IMR-90 (cell line): ENCODE results near the gene ZNF599. TPM values are rescaled to one million over a fixed set of nuclear protein-coding genes. Genes with fewer than 3 reads are reported as not detected.
A peak's percentile ranks its signal among the peaks of the same experiment; 100 is the strongest.

Source experiments
- ATAC-seq: fragments of 200-7000 bp; cut with Tn5 transposase; 2 replicates; pipeline ENCODE4 v1.9.1; 2020; ENCODE audit warnings: low read depth, mild to moderate bottlenecking, moderate library complexity
- BruUV-seq: library from RNA; stranded (reverse); fragments of 400-500 nt; replicated peaks from 2 replicates; lab custom pipeline; 2021; lab: Mats Ljungman, UMichigan
- CTCF ChIA-PET: fragments of 300-600 bp; formaldehyde crosslinking; extraction: SDS; loops from one replicate; lab custom pipeline; 2021; ENCODE audit warnings: antibody characterized with exemption; lab: Yijun Ruan, JAX
- POLR2A ChIA-PET: fragments of 300-600 bp; sonication (Branson Sonifier 250); formaldehyde crosslinking; loops from one replicate; lab custom pipeline; 2022; ENCODE audit warnings: antibody characterized with exemption; ENCODE audit not compliant: unreplicated experiment; lab: Charles Lee
- DNase-seq: peaks from one replicate; pipeline ENCODE4 v3.0.0; 2013
- H2AFZ ChIP-seq: replicated peaks from 2 replicates; pipeline ENCODE3; 2013; ENCODE audit warnings: low read length, mild to moderate bottlenecking; ENCODE audit not compliant: poor library complexity
- H2AK5ac ChIP-seq: 2 replicates; pipeline ENCODE4 v1.6.1; 2013; ENCODE audit warnings: low read depth, low read length, inconsistent platforms
- H2AK9ac ChIP-seq: replicated peaks from 2 replicates; pipeline ENCODE3; 2013; ENCODE audit warnings: mild to moderate bottlenecking, low read depth, low read length, moderate library complexity; ENCODE audit not compliant: poor library complexity
- H2BK120ac ChIP-seq: 2 replicates; pipeline ENCODE4 v1.6.1; 2013; ENCODE audit warnings: low read depth, low read length, inconsistent platforms
- H2BK15ac ChIP-seq: 3 replicates; pipeline ENCODE4 v1.6.1; 2013; ENCODE audit warnings: low read depth, low read length, inconsistent platforms
- H2BK20ac ChIP-seq: 2 replicates; pipeline ENCODE4 v1.6.1; 2013; ENCODE audit warnings: low read depth, mild to moderate bottlenecking, inconsistent platforms, low read length, moderate library complexity
- H2BK5ac ChIP-seq: 2 replicates; pipeline ENCODE4 v1.6.1; 2013; ENCODE audit warnings: mild to moderate bottlenecking, low read depth, low read length, inconsistent platforms; ENCODE audit not compliant: poor library complexity, severe bottlenecking
- H3K14ac ChIP-seq: replicated peaks from 2 replicates; pipeline ENCODE4 v1.6.1; 2013; ENCODE audit warnings: low read depth, low read length, inconsistent platforms
- H3K18ac ChIP-seq: 2 replicates; pipeline ENCODE4 v1.6.1; 2013; ENCODE audit warnings: low read depth, low read length, control low read depth
- H3K23ac ChIP-seq: 2 replicates; pipeline ENCODE4 v1.6.1; 2013; ENCODE audit warnings: low read depth, low read length, inconsistent platforms
- H3K27ac ChIP-seq: 2 replicates; pipeline ENCODE4 v1.5.1; 2013; ENCODE audit warnings: mild to moderate bottlenecking, control low read depth, low read length; ENCODE audit not compliant: insufficient read depth
- H3K27me3 ChIP-seq: 2 replicates; pipeline ENCODE4 v1.6.1; 2013; ENCODE audit warnings: low read length; ENCODE audit not compliant: control insufficient read depth, insufficient read depth
- H3K36me3 ChIP-seq: 2 replicates; pipeline ENCODE4 v1.6.1; 2013; ENCODE audit warnings: low read length, mixed read lengths; ENCODE audit not compliant: control insufficient read depth, insufficient read depth
- H3K4ac ChIP-seq: 2 replicates; pipeline ENCODE4 v1.6.1; 2013; ENCODE audit warnings: low read depth, low read length, inconsistent platforms
- H3K4me1 ChIP-seq: 2 replicates; pipeline ENCODE4 v1.6.1; 2013; ENCODE audit warnings: low read length, mixed read lengths; ENCODE audit not compliant: control insufficient read depth, insufficient read depth
- H3K4me2 ChIP-seq: 2 replicates; pipeline ENCODE4 v1.6.1; 2013; ENCODE audit warnings: low read depth, mild to moderate bottlenecking, control low read depth, low read length, moderate library complexity
- H3K4me3 ChIP-seq: 2 replicates; pipeline ENCODE4 v1.5.1; 2013; ENCODE audit warnings: low read depth, mild to moderate bottlenecking, control low read depth, low read length, moderate library complexity; ENCODE audit not compliant: insufficient read depth
- H3K56ac ChIP-seq: 2 replicates; pipeline ENCODE4 v1.6.1; 2013; ENCODE audit warnings: low read length, inconsistent platforms; ENCODE audit not compliant: insufficient read depth; ENCODE audit errors: extremely low read depth
- H3K79me1 ChIP-seq, 2 experiments: 2 replicates each; pipeline ENCODE4 v1.6.1; 2013; ENCODE audit warnings: low read length in 2 of 2, inconsistent platforms in 1 of 2, low read depth in 1 of 2
- H3K9ac ChIP-seq: 2 replicates; pipeline ENCODE4 v1.6.1; 2013; ENCODE audit warnings: low read depth, low read length, control low read depth
- H3K9me1 ChIP-seq: 2 replicates; pipeline ENCODE4 v1.6.1; 2013; ENCODE audit warnings: low read length, inconsistent platforms; ENCODE audit not compliant: insufficient read depth
- H3K9me3 ChIP-seq: 2 replicates; pipeline ENCODE4 v1.6.1; 2013; ENCODE audit warnings: low read length; ENCODE audit not compliant: control insufficient read depth, insufficient read depth
- H4K20me1 ChIP-seq: 2 replicates; pipeline ENCODE4 v1.6.1; 2013; ENCODE audit warnings: low read length, inconsistent platforms; ENCODE audit not compliant: insufficient read depth
- H4K5ac ChIP-seq: 2 replicates; pipeline ENCODE4 v1.6.1; 2013; ENCODE audit warnings: mild to moderate bottlenecking, low read depth, low read length, control low read depth
- H4K8ac ChIP-seq, 2 experiments: 2 replicates each; pipeline ENCODE4 v1.6.1; 2013; ENCODE audit warnings: low read depth in 2 of 2, low read length in 2 of 2, control low read depth in 1 of 2, inconsistent platforms in 1 of 2
- H4K91ac ChIP-seq: 2 replicates; pipeline ENCODE4 v1.6.1; 2013; ENCODE audit warnings: low read depth, low read length, inconsistent platforms; ENCODE audit not compliant: insufficient read depth
- MAZ ChIP-seq: IDR thresholded peaks from 2 replicates; pipeline ENCODE4 v1.6.1; 2012; ENCODE audit warnings: low read depth, mild to moderate bottlenecking, low read length, improper control_type of control experiment, moderate library complexity, borderline replicate concordance
- SMC3 ChIP-seq: fragments of 150-350 bp; IDR thresholded peaks from 2 replicates; pipeline ENCODE4 v1.6.1; 2016; ENCODE audit warnings: low read depth, mild to moderate bottlenecking, antibody characterized with exemption, low read length, moderate library complexity
- WGBS, 2 experiments: methylation state at CpG; one replicate each; pipeline versions ENCODE4 v1.1.5 to v1.1.7; 2013; ENCODE audit warnings: missing lambda C conversion rate in 2 of 2; ENCODE audit not compliant: insufficient read length in 1 of 2; ENCODE audit errors: extremely low coverage in 2 of 2; 5-methylcytosine and 5-hydroxymethylcytosine counted together
- dilution Hi-C: fragments of 300-500 bp; cut with HindIII; formaldehyde crosslinking; loops from one replicate; pipeline ENCODE4 v1.14.3; 2018; ENCODE audit warnings: low sequenced_read_pairs; ENCODE audit not compliant: unreplicated experiment
- in situ Hi-C: fragments of 300-500 bp; cut with MboI; formaldehyde crosslinking; loops from 3 replicates; pipeline ENCODE4 v1.14.3; 2019; ENCODE audit warnings: low sequenced_read_pairs, inconsistent platforms, mixed read lengths
- intact Hi-C: fragments of 100-400 bp; cut with micrococcal nuclease; formaldehyde crosslinking; loops from 2 replicates; pipeline ENCODE4 v1.10.0; 2022
- polyA plus RNA-seq, 3 experiments: library from polyadenylated mRNA; depleted of rRNA; stranded (reverse); fragments of >200 nt; gene quantifications; 2 replicates each; pipeline ENCODE4 v1.2.3, GENCODE V29; 2012; ENCODE audit warnings: low replicate concordance in 1 of 3
- total RNA-seq: library from RNA; depleted of rRNA; stranded (reverse); fragments of >200 nt; gene quantifications from 2 replicates; pipeline ENCODE4 v1.2.3, GENCODE V29; 2012

ZNF599 gene
- total and polyA plus RNA-seq, 2 of the 4 experiments (the other 2 are of a cell fraction) = 3.4 to 5.9 TPM

- peaks cover 6% of the 10 kb centered on the region; the same call in 1 of the 2 replicates for H3K36me3 ChIP-seq
- no peak overlapping the region for H2AK5ac ChIP-seq
- no peak overlapping the region for H3K27ac ChIP-seq
- dilution Hi-C loops = no loop called here
- H3K9ac ChIP-seq = no peak overlapping the region
- peaks cover 4% of the 10 kb centered on the region; the same call in 1 of the 2 replicates for H3K9me1 ChIP-seq
- no peak overlapping the region for H4K91ac ChIP-seq
- no TSS peak for BruUV-seq
- H3K23ac ChIP-seq = no peak overlapping the region
- peaks cover 8% of the 10 kb centered on the region for H3K4me1 ChIP-seq
- WGBS, 2 experiments = no CpG with 5 or more reads among the region's 15 CpGs
- H4K5ac ChIP-seq = no peak overlapping the region
- H2BK5ac ChIP-seq = no peak overlapping the region
- H3K4me2 ChIP-seq = peak overlapping the region; percentile 63; the same call in 1 of the 2 replicates
- peaks cover under 1% of the 10 kb centered on the region; the same call in 1 of the 2 replicates for H3K9me3 ChIP-seq
- H3K4me3 ChIP-seq = peak overlapping the region; percentile 6; the same call in 1 of the 2 replicates
- in situ Hi-C loops = no loop called here
- intact Hi-C loops = loop anchor here (1.0 kb wide), 1 partner anchor 195 kb away; no protein-coding TSS in a partner anchor
- H3K4ac ChIP-seq = 0 out of 2 replicates have a peak overlapping the region, but pooled peaks have one; percentile 25
- no peak overlapping the region for H2BK20ac ChIP-seq
- peaks cover under 1% of the 10 kb centered on the region; the same call in 1 of the 2 replicates for H3K27me3 ChIP-seq
- H3K56ac ChIP-seq = no peak overlapping the region
- H2AK9ac ChIP-seq = no peak overlapping the region
- ATAC-seq = no peak
- no peak overlapping the region for H2BK15ac ChIP-seq
- H3K14ac ChIP-seq = no peak overlapping the region
- DNase-seq = no peak
- H3K18ac ChIP-seq = no peak overlapping the region
- no peak overlapping the region for H2BK120ac ChIP-seq
- H4K8ac ChIP-seq = peak overlapping the region; percentile 26 to 42; a peak in 2 of 4 replicates
- ChIA-PET CTCF (no interaction called here), POLR2A (no interaction called here)
- peaks cover 10 to 18% of the 10 kb centered on the region in 2 experiments for H3K79me1 ChIP-seq
- H4K20me1 ChIP-seq = no peaks in the 10 kb centered on the region
- peak overlapping the region; percentile 76 for H2AFZ ChIP-seq
- TF ChIP-seq MAZ = no peak
- no peak for TF ChIP-seq SMC3
These were observed 40.3 kb downstream of the ZNF599 start for GRCh38 chr19:34732612-34733211.
